ENCODE results near the gene PPP6R1. TPM values are rescaled to one million over a fixed set of nuclear protein-coding genes. Genes with fewer than 3 reads are reported as not detected.

The PPP6R1 gene
- total and polyA plus RNA-seq, 2 of the 13 experiments (the other 11 are each of a cell fraction or from before 2014, with no cell fraction given): 25.8 to 54.0 TPM

- TF ChIP-seq RERE (CRISPR knock-in tag; IDR thresholded peaks at IDR 0.05; ENCODE audit: low read depth): no peak
- no peak for TF ChIP-seq MLX (CRISPR knock-in tag; IDR thresholded peaks at IDR 0.05)
- TF ChIP-seq HOXA7 (CRISPR knock-in tag; IDR thresholded peaks at IDR 0.05): no peak
- TF ChIP-seq ZNF317 (CRISPR knock-in tag; IDR thresholded peaks at IDR 0.05): no peak
- no peak for TF ChIP-seq KDM3A (CRISPR knock-in tag; IDR thresholded peaks at IDR 0.05; ENCODE audit: low read depth)
- TF ChIP-seq ZNF136 (CRISPR knock-in tag; IDR thresholded peaks at IDR 0.05; ENCODE audit: low read depth): no peak
Observed at GRCh38 chr19:55276720-55277430, 18.1 kb upstream of the PPP6R1 start (continued).
